Heart right ventricle (tissue), 16 donors: Measurements from ENCODE around the gene OR4F15. TPM values are rescaled to one million over a fixed set of nuclear protein-coding genes. Genes with fewer than 3 reads are reported as not detected.
"Not testable (repeated sequence)": the region's sequence is repeated elsewhere in the genome, so short reads cannot be mapped to it uniquely, and the experiment has no call there.

Source experiments
- ATAC-seq, 8 donors: fragments of 200-7000 bp; cut with Tn5 transposase; one replicate each; pipeline ENCODE4 v1.9.1; 2020; ENCODE audit warnings: mild to moderate bottlenecking in 8 of 8, moderate library complexity in 8 of 8, moderate number of reproducible peaks in 1 of 8
- DNase-seq, 2 donors: peaks; one replicate each; pipeline ENCODE4 v3.0.0-alpha.2; 2020
- H3K27ac ChIP-seq, 10 donors: fragments of 200-600 bp; sonication (generic) in 2 of 10; one replicate each; pipeline versions ENCODE4 v1.5.0 to v1.8.0; 2020 to 2022; ENCODE audit warnings: mild to moderate bottlenecking in 3 of 10
- H3K27me3 ChIP-seq, 7 donors: fragments of 200-600 bp; one replicate each; pipeline ENCODE4 v1.8.0; 2021 to 2022; ENCODE audit warnings: mild to moderate bottlenecking in 2 of 7
- H3K36me3 ChIP-seq, 9 donors: fragments of 200-600 bp; sonication (generic) in 1 of 9; one replicate each; pipeline versions ENCODE4 v1.5.0 to v1.8.0; 2020 to 2022; ENCODE audit warnings: mild to moderate bottlenecking in 2 of 9
- H3K4me1 ChIP-seq, 9 donors: fragments of 200-600 bp; sonication (generic) in 1 of 9; one replicate each; pipeline versions ENCODE4 v1.5.0 to v1.8.0; 2020 to 2022; ENCODE audit warnings: mild to moderate bottlenecking in 4 of 9
- H3K4me3 ChIP-seq, 10 donors: fragments of 200-600 bp; sonication (generic) in 2 of 10; one replicate each; pipeline versions ENCODE4 v1.5.0 to v1.8.0; 2020 to 2022; ENCODE audit warnings: mild to moderate bottlenecking in 7 of 10, moderate library complexity in 2 of 10
- H3K9me3 ChIP-seq, 11 donors: fragments of 200-600 bp in 10 of 11; sonication (generic) in 2 of 11; one replicate each; pipeline versions ENCODE4 v1.5.0 to v1.8.0; 2013 to 2022; ENCODE audit warnings: mild to moderate bottlenecking in 2 of 11, control low read depth in 1 of 11, moderate library complexity in 1 of 11
- CTCF ChIP-seq, 9 donors: fragments of 200-600 bp; sonication (generic) in 2 of 9; IDR thresholded peaks; one replicate each; pipeline versions ENCODE4 v1.5.0 to v1.8.0; 2021 to 2022; ENCODE audit warnings: antibody characterized with exemption in 9 of 9, mild to moderate bottlenecking in 5 of 9, moderate library complexity in 1 of 9
- WGBS, 2 donors: extraction: QIAGEN DNeasy Blood & Tissue Kit; methylation state at CpG; one replicate each; pipeline ENCODE4 v1.1.7; 2013; ENCODE audit warnings: inconsistent platforms in 1 of 2; 5-methylcytosine and 5-hydroxymethylcytosine counted together
- intact Hi-C, 10 donors: fragments of 100-400 bp; cut with DNase I; formaldehyde crosslinking; loops; one replicate each; pipeline versions ENCODE4 v1.11.1 to v1.14.2; 2022
- polyA plus RNA-seq, 2 donors: library from polyadenylated mRNA; stranded (reverse); fragments of 200-250 nt; gene quantifications; one replicate each; pipeline ENCODE4 v1.2.3, GENCODE V29; 2013
- total RNA-seq, 10 donors: library from RNA; stranded (reverse); fragmentation: NEBNext Ultra II Directional in 3 of 10; extraction: Animal tissue kit (Norgen Biotek cat#: 25700) in 3 of 10; gene quantifications; one replicate each; pipeline versions ENCODE4 v1.2.1 to v1.2.4, GENCODE V29; 2021 to 2023
- donor health status: Arrhythmogenic right ventricular cardiomyopathy.
- donor health status: ischemic (EF 13 %, LVEDD 7.1; RV severe dilation, severe dysfunction).
- donor health status: healthy with polysubstance abuse.
- donor health status: DM: no; HTN: yes; CAD: no.
- donor health status: DM: no; HTN: no; CAD: no.
- donor health status: ischemic (EF 25% LVEDD 6.9; RV normal size, moderate dysfunction).
- donor health status: ischemic (EF 25% LVEDD 5.7; RV mildly dilated, moderate dysfunction).
- donor health status: healthy.
- donor health status: DM: yes; HTN: yes; CAD: no.
- donor health status: Ischemic cardiomyopathy.
- donor health status: ischemic (EF 35%, LVEDD 5.7; RV mildly dilated, moderate dysfunction).
- donor health status: nonischemic (EF 11% LVEDD 7.7; RV severe dilation, severe dysfunction).
- donor health status: DM: yes; HTN: yes; CAD: no.
- donor health status: PGD.
- donor health status: ischemic (EF 29% LVEDD 5.4; RV normal size, mild dysfunction).
- donor health status: nonischemic (EF 23%, LVEDD 6.1; RV moderate dilation, normal function).

The OR4F15 gene
- total and polyA plus RNA-seq, 12 donors: not detected

- H3K9me3 ChIP-seq: no peaks in the 10 kb centered on the region
- no peak overlapping the region for H3K4me3 ChIP-seq
- intact Hi-C loops: no loop called here
- ATAC-seq (no peak), DNase-seq (no peak)
- no peak overlapping the region for H3K27ac ChIP-seq
- no peaks in the 10 kb centered on the region for H3K4me1 ChIP-seq
- no peaks in the 10 kb centered on the region for H3K36me3 ChIP-seq
- TF ChIP-seq CTCF (IDR thresholded peaks at IDR 0.05): no peak
- H3K27me3 ChIP-seq: no peaks in the 10 kb centered on the region
- WGBS, 2 donors: 89 to 94% methylated on average over 8 of the region's 8 CpGs
These were observed 39.1 kb upstream of the OR4F15 start for GRCh38 chr15:101772921-101773320.

- Histone ChIP-seq H3K9me3 (no peaks in the 10 kb centered on the region), H3K27me3 (no peaks in the 10 kb centered on the region), H3K36me3 (no peaks in the 10 kb centered on the region), H3K27ac (no peak overlapping the region), H3K4me1 (no peaks in the 10 kb centered on the region), H3K4me3 (no peak overlapping the region)
- 60 to 64% methylated on average over 7 of the region's 7 CpGs for WGBS, 2 donors
- peak in 4 of 9 donors; percentile 18 to 29 (median 20) for TF ChIP-seq CTCF (IDR thresholded peaks at IDR 0.05)
- intact Hi-C loops: no loop called here
- ATAC-seq: no peak
- no peak for DNase-seq
These were observed 38.4 kb upstream of the OR4F15 start for GRCh38 chr15:101773496-101774100.

- Histone ChIP-seq H3K27me3 (peaks cover 0 to 11% (median 0%) of the 10 kb centered on the region in 7 donors), H3K27ac (no peak overlapping the region), H3K4me3 (no peak overlapping the region), H3K9me3 (no peaks in the 10 kb centered on the region), H3K36me3 (no peaks in the 10 kb centered on the region), H3K4me1 (no peaks in the 10 kb centered on the region)
- no peak for ATAC-seq
- 87 to 93% methylated on average over 10 of the region's 10 CpGs for WGBS, 2 donors
- DNase-seq: no peak
- intact Hi-C loops: no loop called here
- no peak for TF ChIP-seq CTCF (IDR thresholded peaks at IDR 0.05)
These were observed 36.9 kb upstream of the OR4F15 start for GRCh38 chr15:101775136-101775535.

- WGBS, 2 donors: 91% methylated on average over 10 of the region's 10 CpGs
- DNase-seq, H3K27ac ChIP-seq, H3K36me3 ChIP-seq, H3K9me3 ChIP-seq, H3K4me3 ChIP-seq, intact Hi-C loops, H3K4me1 ChIP-seq, ATAC-seq: not testable (repeated sequence)
- peaks cover 0 to 11% (median 0%) of the 10 kb centered on the region in 7 donors for H3K27me3 ChIP-seq
These were observed 33.4 kb upstream of the OR4F15 start for GRCh38 chr15:101778576-101778975.

GRCh38 chr15:101780225-101780624 is 31.8 kb upstream of the OR4F15 start:
- H3K27ac ChIP-seq, DNase-seq, H3K9me3 ChIP-seq, H3K36me3 ChIP-seq, intact Hi-C loops, ATAC-seq, H3K4me1 ChIP-seq, H3K4me3 ChIP-seq: not testable (repeated sequence)
- WGBS, 2 donors: 43% methylated on average over 1 of the region's 1 CpG; no CpG with 5 or more reads in 1 of the 2 donors
- H3K27me3 ChIP-seq: peaks cover 0 to 11% (median 1%) of the 10 kb centered on the region in 7 donors
